Bronchial epithelial cell (primary cell): ENCODE data around the gene PIANP. TPM values are rescaled to one million over a fixed set of nuclear protein-coding genes. Genes with fewer than 3 reads are reported as not detected.

Source experiments
- DNase-seq: peaks from one replicate; pipeline ENCODE4 v3.0.0-alpha.2; 2010; ENCODE audit warnings: low read depth
- FAIRE-seq: peaks from 2 replicates; lab custom pipeline; 2011; peaks lifted over from hg19 to GRCh38; lab: Jason Lieb, UNC
- H3K27me3 ChIP-seq: 2 replicates; pipeline ENCODE4 v1.5.1; 2011; ENCODE audit warnings: low read length; ENCODE audit not compliant: control insufficient read depth, insufficient read depth
- H3K36me3 ChIP-seq: 2 replicates; pipeline ENCODE4 v1.5.1; 2011; ENCODE audit warnings: low read length; ENCODE audit not compliant: control insufficient read depth, insufficient read depth
- H3K4me3 ChIP-seq: 2 replicates; pipeline ENCODE4 v1.5.1; 2011; ENCODE audit warnings: mild to moderate bottlenecking, low read depth, low read length, control low read depth
- CTCF ChIP-seq: IDR thresholded peaks from 2 replicates; pipeline ENCODE4 v1.5.1; 2011; ENCODE audit warnings: mild to moderate bottlenecking, moderate library complexity, low read length, control low read depth, inconsistent platforms; ENCODE audit not compliant: insufficient read depth, severe bottlenecking
- total RNA-seq: library from RNA; depleted of rRNA; stranded (reverse); fragments of >200 nt; gene quantifications from 2 replicates; pipeline ENCODE4 v1.2.1, GENCODE V29; 2014

The PIANP gene
- total RNA-seq, 1 donor from 2014 or later = not detected

GRCh38 chr12:6685814-6686213, 14.8 kb downstream of the PIANP start:
- FAIRE-seq = no peak

GRCh38 chr12:6684609-6685008, 16.0 kb downstream of the PIANP start:
- FAIRE-seq (no peak), DNase-seq (no peak)
- no peaks in the 10 kb centered on the region for H3K36me3 ChIP-seq
- H3K4me3 ChIP-seq = no peak overlapping the region
- peak; percentile 43 for TF ChIP-seq CTCF
- no peaks in the 10 kb centered on the region for H3K27me3 ChIP-seq

More at GRCh38 chr12:6685814-6686213, 14.8 kb downstream of the PIANP start:
- no peak for DNase-seq
- Histone ChIP-seq H3K4me3 (no peak overlapping the region), H3K27me3 (no peaks in the 10 kb centered on the region), H3K36me3 (no peaks in the 10 kb centered on the region)
- no peak for TF ChIP-seq CTCF

- no peak overlapping the region for H3K4me3 ChIP-seq
- H3K27me3 ChIP-seq = no peaks in the 10 kb centered on the region
- H3K36me3 ChIP-seq = peaks cover 33% of the 10 kb centered on the region
- FAIRE-seq = no peak
- TF ChIP-seq CTCF = no peak
- DNase-seq = no peak
These were observed 23.7 kb downstream of the PIANP start for GRCh38 chr12:6676962-6677361.

GRCh38 chr12:6672143-6672542, 28.5 kb downstream of the PIANP start:
- FAIRE-seq (no peak), DNase-seq (no peak)
- Histone ChIP-seq H3K36me3 (peaks cover 37% of the 10 kb centered on the region), H3K27me3 (no peaks in the 10 kb centered on the region), H3K4me3 (no peak overlapping the region)
- no peak for TF ChIP-seq CTCF

- FAIRE-seq (no peak), DNase-seq (peak; percentile 10)
- no peaks in the 10 kb centered on the region for H3K27me3 ChIP-seq
- H3K36me3 ChIP-seq = peaks cover 27% of the 10 kb centered on the region
- H3K4me3 ChIP-seq = no peak overlapping the region
- TF ChIP-seq CTCF = peak; percentile 49
These were observed 32.9 kb downstream of the PIANP start for GRCh38 chr12:6667559-6668210.

- no peaks in the 10 kb centered on the region for H3K27me3 ChIP-seq
- H3K36me3 ChIP-seq = peaks cover 18% of the 10 kb centered on the region
- no peak overlapping the region for H3K4me3 ChIP-seq
- no peak for TF ChIP-seq CTCF
- DNase-seq (no peak), FAIRE-seq (no peak)
These were observed 34.4 kb downstream of the PIANP start for GRCh38 chr12:6666211-6666610.
